NT2/D1 (cell line): ENCODE data around the gene TBC1D5.

Source experiments
- YY1 ChIP-seq: IDR thresholded peaks from 2 replicates; pipeline ENCODE4 v1.6.1; 2011; ENCODE audit not compliant: insufficient read length, insufficient read depth
- ZNF274 ChIP-seq: IDR thresholded peaks from 2 replicates; pipeline ENCODE4 v1.6.1; 2011; ENCODE audit warnings: mild to moderate bottlenecking, low read depth, low read length

DNA sequence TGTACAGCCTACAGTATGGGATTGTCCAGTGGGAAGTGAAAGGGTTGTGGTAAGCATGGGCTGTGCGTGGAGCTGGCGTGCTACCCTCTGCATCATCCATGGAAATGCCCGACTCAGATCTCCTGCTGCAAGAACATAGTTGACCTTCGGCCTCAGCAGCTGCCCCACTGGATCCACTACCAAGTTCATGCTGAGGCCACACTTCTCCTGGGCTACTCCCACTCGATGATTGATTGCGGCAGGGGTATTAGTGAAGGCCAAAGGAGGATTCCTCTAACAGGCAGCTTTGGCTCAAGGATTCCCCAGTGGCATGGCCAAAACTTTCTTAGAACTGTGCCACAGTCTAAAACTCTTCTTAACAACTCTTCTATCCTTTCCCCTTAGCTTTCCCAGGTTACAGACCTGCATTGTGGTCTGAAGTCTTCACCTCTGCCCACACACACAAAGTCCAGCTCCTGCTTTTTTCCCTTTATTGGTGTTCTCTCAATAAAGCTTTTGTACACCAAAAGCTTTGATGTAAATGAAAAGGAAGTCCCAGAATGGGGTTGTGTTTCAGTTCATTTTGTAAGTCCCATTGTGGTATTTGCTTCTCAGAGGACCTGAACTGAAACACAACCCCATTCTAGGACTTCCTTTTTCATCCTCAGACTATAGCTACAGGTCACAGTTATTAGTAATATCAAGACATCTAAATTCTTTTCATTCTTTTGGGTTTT is 4.9 kb upstream of the TBC1D5 start:
- TF ChIP-seq ZNF274 (no peak), YY1 (no peak)
